Central memory CD4-positive, alpha-beta T cell (primary cell): Measurements from ENCODE around the gene TNNT2.

Source experiments
- DNase-seq: peaks from one replicate; pipeline ENCODE4 v3.0.0; 2022

Gene TNNT2

DNA sequence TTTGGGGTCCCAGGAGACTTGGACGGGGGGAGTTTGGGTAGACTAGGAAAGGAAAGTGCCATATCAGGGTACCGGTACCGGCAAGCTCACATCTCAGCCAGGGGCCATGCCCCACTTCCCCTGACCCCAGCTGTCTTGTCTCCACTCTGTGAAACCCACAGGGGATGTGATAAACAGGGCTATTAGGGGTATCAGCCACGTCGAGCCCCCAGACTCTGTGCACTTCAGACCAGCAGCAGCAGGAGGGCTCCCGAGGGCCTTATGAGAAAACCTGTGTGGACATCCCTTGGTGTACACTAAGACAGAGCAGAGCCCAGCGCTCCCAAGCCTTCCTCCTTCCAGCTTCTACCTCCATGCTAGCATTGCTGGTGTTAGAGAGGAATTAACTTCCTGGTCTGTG is 46.3 kb downstream of the TNNT2 start:
- no peak for DNase-seq

DNA sequence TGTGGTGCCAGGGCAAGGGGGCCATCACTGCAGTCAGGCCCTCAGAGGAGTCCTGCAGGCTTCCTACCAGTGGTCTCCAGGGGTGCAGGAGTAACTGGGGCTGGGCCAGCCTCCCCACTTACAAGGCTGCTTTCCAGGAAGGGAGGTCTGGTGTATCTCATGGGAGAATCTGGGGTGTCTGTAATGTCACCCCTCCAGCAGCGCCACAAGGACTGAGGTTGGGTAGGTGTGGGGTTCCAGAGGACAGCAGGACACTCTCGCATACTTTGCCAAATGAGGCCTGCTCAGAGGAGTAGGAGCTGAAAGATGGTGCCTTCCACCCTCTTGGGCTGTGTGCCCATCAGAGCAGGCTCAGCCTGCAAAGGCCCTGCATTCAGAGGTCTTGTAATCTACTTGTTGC is 46.9 kb downstream of the TNNT2 start:
- no peak for DNase-seq

DNA sequence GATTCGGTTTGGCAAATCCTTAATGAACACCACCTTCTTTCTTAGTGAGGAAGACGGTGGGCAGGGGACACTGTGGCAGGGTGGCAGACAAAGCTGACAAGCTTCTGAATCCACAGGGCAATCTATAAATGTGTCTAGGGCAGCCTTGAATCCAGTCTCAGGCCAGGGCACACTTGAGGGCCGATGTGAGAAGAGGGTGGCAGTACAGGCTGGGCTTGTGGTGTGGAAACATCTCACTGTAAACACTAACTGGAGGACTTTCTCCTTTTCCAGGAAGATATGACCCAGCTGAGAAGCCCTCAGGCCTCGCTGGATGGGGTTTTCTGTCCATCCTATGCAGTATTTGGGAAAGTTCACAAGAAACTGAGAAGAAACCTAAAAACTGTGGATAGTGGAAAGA is 47.7 kb downstream of the TNNT2 start:
- DNase-seq = no peak

DNA sequence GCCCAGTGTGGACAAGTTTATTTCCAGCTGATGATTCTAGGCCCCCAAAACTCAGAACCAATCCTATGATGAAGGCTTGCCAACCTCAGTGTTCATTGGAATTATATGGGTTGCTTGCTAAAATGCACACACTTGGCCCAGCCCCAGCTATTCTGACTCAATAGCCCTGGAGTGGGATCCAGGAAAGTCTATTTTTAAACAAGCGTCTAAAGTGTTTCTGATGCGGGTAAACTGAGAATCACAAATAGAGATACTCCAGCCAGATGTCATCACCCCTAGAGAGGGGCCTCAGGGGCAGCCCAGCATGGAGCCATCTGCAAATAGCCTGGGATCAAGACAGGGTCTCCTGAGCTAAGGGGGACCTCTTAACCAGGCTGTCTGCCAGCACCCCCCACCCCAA is 48.2 kb downstream of the TNNT2 start:
- DNase-seq = no peak

DNA sequence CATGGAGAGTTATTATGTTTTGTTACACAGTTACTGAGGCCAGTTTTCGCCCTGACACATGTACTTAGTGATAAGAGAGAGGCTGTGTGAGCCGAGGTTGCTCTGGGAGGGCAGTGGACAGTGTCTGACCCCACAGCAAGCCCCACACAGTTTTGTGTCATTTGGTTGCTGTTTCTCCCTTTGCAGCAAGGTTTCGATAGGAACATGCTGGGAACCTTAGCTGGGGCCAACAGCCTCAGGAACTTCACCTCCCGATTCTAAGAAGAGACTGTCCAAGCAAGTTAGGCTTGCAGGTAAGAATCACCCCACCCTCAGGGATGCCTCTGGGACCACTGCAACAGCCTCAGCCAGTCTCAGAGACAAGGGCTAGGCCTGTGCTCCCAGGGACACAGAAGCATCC is 48.9 kb downstream of the TNNT2 start:
- DNase-seq = no peak

DNA sequence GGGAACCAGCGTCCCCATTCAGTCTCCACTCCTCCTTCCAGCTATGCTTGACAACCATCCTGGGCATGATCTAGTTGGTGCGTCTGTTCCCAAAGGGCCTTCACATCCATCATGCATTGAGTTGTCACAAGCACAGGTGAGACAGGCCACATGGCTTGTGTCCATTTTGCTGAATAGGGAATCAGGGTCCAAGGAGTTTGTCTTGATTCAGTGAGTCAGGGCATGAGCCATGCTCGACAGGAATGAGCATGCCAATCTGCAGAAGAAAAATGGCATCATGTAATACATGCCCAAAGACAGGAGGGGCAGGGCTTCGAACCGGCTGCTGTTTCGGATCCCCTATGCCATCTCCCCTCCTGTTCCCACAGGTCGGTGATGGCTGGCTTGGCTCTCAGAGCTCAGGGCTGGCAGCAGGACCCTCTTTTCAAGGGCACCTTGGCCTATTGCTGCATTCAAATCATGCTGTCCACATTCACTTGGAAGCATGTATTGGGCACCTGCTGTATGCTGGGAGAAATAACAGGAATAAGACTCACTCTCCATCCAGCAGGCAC is 49.7 kb downstream of the TNNT2 start:
- DNase-seq = no peak

DNA sequence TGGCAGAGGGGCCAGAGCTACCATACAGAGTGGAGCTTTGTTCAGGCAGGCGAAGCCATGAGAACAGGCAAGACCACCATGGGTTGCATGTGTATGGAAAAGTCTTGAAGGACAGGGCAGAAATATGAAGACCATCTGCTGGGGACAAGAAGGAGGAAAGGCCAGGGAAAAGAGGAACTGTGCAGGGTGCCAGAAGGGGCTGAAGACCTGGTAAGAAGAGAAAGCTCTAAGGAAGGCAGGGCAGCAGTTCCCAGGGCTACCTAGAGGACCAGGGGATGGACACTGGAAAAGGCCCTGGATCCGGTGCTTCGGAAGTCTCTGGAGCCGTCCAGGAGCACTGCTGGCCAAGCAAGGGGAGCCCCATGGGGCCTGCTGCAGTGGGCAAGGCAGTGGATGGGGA is 50.8 kb downstream of the TNNT2 start:
- no peak for DNase-seq

DNA sequence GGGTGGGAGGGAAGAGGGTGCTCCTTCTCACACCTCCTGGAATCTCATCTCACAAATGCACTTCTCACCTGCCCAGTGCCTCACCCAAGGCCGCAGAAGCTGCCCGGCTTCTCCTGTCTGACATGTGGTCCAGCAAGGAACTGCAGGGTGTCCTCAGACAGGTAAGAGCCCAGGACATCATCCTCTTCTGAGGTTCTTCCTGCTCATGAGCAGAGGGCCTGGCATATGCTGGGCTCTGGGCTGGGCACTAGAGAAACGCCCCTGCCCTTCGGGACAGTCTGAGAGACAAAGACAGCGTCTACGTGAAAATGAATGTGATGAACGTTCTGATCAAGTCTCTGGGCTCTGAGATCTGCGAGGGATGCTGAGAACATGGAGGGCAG is 51.8 kb downstream of the TNNT2 start:
- no peak for DNase-seq

DNA sequence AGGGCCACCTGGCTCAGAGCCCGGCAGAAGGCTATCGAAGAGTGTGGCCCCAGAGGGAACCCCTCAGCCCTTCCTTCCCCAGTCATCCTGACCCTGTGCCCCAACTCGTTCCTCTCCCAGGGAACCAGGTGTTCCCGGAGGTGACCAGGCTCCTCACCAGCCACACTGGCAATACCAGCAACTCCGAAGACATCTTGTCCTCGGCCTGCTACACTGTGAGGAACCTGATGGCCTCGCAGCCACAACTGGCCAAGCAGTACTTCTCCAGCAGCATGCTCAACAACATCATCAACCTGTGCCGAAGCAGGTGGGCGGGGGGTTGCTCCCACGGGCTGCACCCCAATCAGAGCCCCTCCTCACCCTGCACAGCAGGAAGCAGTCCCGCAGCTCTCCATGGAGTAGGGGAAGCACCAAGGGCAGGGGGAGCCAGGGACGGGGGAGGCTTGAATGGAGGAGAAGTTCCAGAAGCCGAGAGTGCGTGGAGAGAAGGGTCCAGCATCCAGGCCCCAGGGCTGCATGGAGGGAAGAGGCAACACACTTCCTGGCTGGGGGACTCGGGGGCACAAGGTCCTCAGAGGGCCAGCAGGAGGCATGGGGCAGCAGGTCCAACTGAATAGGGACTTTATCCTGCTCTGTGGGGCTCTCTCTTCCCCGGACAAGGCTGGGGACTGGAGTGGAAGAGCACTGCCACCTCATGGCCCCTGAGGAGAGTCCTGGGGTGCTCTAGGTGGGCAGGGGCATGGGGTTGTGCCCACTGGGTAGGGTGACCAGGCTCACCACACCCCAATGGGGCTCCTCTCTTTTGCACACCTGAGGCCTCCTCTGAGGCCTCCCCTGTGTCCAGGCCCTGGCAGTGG is 52.4 kb downstream of the TNNT2 start:
- DNase-seq = no peak

DNA sequence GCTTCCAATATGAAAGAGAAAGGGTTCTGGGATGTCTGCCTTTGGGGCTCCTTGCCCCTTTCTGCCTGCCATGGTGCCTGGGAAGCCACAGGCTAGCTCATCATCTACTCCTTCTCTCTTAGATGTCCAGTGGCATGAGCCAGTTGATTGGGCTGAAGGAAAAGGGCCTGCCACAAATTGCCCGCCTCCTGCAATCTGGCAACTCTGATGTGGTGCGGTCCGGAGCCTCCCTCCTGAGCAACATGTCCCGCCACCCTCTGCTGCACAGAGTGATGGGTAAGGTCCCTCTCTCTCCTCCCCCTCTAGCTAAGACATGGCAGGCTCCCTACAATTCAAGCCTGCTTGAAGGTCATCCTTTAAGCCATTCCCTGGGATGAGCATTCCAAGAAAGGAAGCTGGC is 53.2 kb downstream of the TNNT2 start:
- no peak for DNase-seq

DNA sequence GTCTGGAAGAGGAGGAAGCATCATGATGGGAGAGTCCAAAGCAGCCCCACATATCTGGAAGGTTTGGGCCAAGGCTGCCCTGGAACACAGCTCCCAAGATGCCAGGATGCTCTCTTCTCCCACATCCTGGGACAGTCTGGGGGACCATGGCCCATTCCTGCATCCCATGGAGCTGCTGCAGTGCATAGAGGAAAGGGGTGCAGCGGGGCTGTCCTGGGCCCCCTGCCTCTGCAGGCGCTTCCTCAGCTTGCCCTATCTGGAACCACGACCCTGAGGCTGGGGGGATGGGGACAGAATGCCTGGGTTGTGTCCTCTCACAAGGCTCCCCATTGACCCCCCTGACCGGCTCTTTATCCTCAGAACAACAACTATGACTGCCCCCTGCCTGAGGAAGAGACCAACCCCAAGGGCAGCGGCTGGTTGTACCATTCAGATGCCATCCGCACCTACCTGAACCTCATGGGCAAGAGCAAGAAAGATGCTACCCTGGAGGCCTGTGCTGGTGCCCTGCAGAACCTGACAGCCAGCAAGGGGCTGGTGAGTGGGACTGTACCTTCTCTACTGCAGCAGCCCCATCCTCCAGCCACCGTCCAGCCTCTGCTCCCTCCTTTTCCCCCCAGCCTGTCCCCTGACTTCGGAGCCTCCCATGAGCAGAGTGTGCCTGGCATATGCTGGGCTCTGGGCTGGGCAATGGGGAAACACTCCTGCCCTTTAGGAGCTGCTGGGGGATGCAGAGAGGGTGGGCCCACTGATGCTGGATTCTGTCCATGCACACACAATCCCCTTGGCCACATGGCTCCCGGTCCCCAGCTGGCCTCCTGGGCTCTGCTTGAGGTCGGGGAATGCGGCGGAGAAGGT is 54.6 kb downstream of the TNNT2 start:
- no peak for DNase-seq

DNA sequence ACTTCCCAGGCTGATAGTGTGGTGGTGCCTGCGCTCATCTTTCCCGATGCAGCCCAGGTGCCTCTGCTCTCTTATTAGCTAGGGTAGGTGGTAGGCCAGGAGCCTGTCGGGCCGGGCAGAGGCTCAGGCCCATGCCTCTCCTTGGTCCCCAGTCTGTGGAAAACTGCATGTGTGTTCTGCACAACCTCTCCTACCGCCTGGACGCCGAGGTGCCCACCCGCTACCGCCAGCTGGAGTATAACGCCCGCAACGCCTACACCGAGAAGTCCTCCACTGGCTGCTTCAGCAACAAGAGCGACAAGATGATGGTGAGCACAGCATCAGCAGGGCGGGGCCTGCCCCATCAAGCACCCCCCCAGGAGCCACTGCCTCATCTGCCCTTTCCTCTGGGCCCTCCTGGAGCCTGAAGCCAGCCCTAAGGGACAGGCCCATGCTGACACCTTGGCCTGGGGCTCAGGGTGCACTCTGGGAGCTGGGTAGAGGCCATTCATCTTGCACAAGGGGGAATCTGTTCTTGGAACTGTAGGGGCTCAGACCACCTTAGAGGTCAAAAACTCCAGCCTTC is 55.6 kb downstream of the TNNT2 start:
- DNase-seq = no peak

DNA sequence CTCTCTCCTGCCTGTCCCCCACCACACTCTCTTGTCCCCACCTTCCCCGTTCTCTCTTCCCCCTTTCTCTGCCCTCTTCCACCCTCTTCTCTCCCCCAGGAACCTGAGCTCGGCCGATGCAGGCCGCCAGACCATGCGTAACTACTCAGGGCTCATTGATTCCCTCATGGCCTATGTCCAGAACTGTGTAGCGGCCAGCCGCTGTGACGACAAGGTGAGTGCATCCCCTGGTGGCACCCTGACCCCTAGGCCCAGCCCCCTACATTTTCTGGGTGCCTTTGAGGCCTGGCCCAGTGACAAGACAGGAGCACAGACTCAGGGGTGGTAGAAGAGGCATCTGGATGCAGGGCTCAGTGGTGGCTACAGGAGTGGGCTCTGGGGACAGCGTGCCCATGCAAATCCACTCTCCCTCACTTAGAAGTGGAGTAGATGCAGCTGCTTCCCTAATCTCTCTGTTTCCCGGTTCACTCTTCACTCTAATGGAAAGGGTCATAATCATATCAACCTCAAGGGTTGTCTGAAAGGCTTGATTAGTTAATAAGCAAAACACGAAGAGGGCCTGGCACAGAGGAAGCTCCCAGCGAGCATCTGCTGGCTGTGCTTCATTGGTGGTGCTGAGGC is 57.2 kb downstream of the TNNT2 start:
- no peak for DNase-seq

DNA sequence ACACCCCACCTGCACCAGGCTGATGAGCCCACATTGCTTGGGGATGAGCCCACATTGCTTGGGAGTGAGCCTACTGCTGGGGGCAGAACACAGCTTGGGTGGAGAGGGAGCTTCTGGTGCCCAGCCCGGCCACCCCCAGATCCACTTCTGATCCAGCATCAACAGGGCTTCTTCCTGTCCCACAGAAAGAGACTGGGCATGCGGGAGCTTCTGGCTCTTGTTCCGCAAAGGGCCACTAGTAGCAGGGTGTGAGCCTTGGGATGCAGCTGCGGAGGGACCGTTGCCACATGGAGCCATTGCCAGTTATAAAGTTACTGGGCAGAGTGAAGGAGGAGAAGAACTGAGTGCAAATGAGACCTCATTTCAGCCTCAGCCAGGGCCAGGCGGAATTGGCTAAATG is 57.8 kb downstream of the TNNT2 start:
- DNase-seq = no peak

DNA sequence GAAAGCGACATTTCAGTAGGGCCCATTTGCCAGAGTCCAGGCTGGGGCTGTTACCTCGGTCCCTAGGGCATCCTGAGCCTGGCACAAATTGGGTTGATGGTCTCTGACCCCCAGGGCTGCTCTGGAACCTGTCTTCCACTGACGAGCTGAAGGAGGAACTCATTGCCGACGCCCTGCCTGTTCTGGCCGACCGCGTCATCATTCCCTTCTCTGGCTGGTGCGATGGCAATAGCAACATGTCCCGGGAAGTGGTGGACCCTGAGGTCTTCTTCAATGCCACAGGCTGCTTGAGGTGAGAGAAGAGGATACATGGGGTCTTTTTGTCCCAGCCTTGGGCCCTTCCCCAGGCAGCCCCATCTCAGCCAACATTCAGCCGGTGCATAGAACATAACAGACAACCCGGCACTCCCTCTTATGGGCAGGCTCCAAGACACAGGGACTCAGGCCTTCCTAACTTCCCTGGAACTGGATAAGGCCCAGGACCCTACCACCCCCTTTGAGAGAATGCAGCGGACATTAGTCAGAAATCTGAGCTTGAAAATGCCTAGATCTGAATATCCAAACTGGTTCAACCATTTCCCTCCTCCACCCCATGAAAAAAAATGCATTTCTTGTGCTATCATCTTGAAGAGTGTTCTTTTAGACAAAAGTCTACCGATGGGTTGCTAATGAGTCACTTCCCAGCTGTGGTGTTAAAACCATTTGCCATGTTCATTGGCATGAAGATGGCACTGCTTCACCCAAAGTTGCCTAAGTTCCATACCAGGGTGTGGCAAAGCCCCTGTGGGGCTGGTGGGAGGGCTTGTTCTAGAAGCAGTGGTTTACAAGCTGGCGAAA is 58.8 kb downstream of the TNNT2 start:
- DNase-seq = no peak

DNA sequence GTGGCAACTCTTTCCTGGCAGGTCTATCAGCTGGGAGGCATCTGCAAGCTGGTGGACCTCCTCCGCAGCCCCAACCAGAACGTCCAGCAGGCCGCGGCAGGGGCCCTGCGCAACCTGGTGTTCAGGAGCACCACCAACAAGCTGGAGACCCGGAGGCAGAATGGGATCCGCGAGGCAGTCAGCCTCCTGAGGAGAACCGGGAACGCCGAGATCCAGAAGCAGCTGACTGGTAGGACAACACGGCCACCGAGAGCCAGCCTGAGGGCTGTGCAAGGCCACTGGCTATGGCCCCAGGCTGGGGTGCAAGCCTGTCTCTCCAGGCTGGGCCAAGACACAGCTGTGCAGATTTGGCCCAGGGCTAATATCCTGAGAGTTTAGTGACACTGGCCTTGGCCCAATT is 59.9 kb downstream of the TNNT2 start:
- DNase-seq = no peak

DNA sequence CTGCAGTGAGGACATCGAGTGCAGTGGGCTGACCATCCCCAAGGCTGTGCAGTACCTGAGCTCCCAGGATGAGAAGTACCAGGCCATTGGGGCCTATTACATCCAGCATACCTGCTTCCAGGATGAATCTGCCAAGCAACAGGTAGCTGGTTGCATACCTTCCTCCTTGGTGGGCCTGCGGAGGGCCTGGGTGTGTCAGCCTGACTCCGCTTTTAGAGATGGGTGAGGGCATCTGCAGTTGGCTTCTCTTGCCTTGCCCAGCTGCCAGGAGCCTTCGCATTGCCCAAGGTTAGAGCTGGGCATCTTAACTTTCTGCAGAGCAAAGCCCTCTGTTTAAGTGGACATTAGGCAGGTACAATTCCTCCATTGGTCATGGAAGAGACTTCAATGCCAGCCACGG is 60.9 kb downstream of the TNNT2 start:
- DNase-seq = no peak

DNA sequence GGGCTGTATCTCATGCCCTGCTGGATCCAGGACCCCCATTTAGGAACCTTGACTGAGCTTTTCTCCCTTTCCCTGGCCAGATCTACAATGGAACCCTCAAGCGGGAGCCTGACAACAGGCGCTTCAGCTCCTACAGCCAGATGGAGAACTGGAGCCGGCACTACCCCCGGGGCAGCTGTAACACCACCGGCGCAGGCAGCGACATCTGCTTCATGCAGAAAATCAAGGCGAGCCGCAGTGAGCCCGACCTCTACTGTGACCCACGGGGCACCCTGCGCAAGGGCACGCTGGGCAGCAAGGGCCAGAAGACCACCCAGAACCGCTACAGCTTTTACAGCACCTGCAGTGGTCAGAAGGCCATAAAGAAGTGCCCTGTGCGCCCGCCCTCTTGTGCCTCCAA is 64.4 kb downstream of the TNNT2 start:
- DNase-seq = no peak

DNA sequence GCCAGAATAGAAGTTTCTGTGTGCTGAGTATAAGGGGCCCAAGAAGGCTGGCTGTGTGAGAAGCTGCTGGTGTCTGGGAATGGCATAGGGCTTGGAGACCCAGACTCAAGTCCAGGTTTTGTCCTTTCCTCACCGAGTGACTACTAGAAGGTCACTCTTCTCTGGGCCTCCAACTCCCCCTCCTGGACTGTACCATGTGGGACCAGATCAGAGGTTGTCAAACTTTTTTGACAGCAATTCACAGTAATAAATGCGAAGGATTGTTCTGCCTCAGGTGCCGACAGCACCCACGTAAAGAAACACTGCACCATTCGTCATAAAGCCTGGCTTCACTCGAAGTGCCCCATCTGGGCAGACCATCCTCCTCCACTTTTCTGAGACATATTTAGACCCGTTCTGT is 65.2 kb downstream of the TNNT2 start:
- DNase-seq = no peak

DNA sequence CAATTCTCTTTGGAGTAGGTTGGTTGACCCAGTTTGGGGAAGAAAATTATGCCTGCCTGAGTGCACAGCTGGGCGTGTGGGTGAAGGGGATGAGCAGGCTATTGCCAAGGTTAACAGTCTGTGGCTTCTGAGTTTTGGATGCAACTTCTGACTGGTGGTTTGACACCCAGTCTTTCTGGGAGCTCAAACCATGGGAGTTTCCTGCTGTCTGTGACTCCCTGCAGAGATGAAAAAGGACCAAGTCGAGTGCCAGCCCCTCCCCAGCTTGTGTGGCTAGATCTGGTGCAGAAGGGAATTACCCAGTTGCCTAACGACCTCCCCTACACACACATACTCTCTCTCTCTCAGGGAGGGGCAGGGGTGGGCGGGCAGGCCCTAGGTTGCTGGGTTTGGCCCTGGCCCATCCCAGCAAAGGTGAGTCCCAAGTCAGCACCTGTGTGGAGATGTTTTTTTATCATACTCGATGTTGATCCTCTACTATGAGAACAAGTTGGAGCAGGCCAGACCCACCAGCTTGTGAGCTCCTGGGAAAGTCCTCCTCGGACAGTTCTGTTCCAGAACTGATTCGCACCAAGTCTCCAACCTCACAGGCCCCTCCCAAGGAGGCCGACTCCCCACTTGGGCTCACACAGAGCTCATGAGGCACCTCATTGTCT is 66.0 kb downstream of the TNNT2 start:
- no peak for DNase-seq

DNA sequence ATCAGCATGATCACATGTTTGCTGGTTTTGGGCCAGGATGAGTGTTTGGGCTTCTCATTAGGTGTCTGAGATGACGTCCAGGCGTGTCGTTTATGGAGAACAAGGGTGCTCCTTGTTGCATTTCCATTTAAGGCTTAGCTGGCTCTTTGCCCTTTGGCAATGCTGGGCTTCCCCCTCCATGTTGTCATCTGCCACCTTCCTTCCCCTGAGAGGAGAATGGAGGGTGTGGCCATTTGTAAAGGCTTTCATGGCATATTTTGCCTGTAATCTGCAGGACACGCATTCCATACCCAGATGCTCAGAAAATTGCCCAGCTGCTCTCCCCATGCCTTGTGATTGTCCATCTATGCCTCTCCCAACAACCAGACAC is 66.5 kb downstream of the TNNT2 start:
- DNase-seq = no peak
